Measurements from ENCODE around the gene CLIP1.
"Not testable (repeated sequence)": the region's sequence is repeated elsewhere in the genome, so short reads cannot be mapped to it uniquely, and the experiment has no call there.

The CLIP1 gene

GRCh38 chr12:122452701-122453285, 30.3 kb upstream of the CLIP1 start:
- no peak for TF ChIP-seq POLR2A (IDR thresholded peaks at IDR 0.05; ENCODE audit: low read length)
- no peak for TF ChIP-seq GATA1 (IDR thresholded peaks at IDR 0.05; ENCODE audit: low read depth, low read length)
- no peak for DNase-seq

GRCh38 chr12:122449317-122449716, 26.8 kb upstream of the CLIP1 start:
- no peak for TF ChIP-seq POLR2A (IDR thresholded peaks at IDR 0.05; ENCODE audit: low read length)
- TF ChIP-seq GATA1 (IDR thresholded peaks at IDR 0.05; ENCODE audit: low read depth, low read length) = no peak

GRCh38 chr12:122447825-122448224, 25.4 kb upstream of the CLIP1 start:
- DNase-seq = not testable (repeated sequence)

More at GRCh38 chr12:122449317-122449716, 26.8 kb upstream of the CLIP1 start:
- DNase-seq = no peak

GRCh38 chr12:122446390-122446789, 23.9 kb upstream of the CLIP1 start:
- not testable (repeated sequence) for DNase-seq

- DNase-seq = not testable (repeated sequence)
These were observed 21.6 kb upstream of the CLIP1 start for GRCh38 chr12:122444071-122444470.

- DNase-seq = not testable (repeated sequence)
These were observed 16.4 kb upstream of the CLIP1 start for GRCh38 chr12:122438822-122439221.

GRCh38 chr12:122437656-122438121, 15.2 kb upstream of the CLIP1 start:
- DNase-seq = no peak
- TF ChIP-seq POLR2A (IDR thresholded peaks at IDR 0.05; ENCODE audit: low read length) (no peak), GATA1 (IDR thresholded peaks at IDR 0.05; ENCODE audit: low read depth, low read length) (no peak)

- DNase-seq = no peak
- TF ChIP-seq GATA1 (IDR thresholded peaks at IDR 0.05; ENCODE audit: low read depth, low read length) (no peak), POLR2A (IDR thresholded peaks at IDR 0.05; ENCODE audit: low read length) (no peak)
These were observed 12.7 kb upstream of the CLIP1 start for GRCh38 chr12:122435186-122435585.

GRCh38 chr12:122429043-122429442, 6.6 kb upstream of the CLIP1 start:
- DNase-seq = not testable (repeated sequence)

GRCh38 chr12:122427403-122427802, 4.9 kb upstream of the CLIP1 start:
- no peak for DNase-seq
- TF ChIP-seq GATA1 (IDR thresholded peaks at IDR 0.05; ENCODE audit: low read depth, low read length) (no peak), POLR2A (IDR thresholded peaks at IDR 0.05; ENCODE audit: low read length) (no peak)

- TF ChIP-seq POLR2A (IDR thresholded peaks at IDR 0.05; ENCODE audit: low read length) = no peak
- TF ChIP-seq GATA1 (IDR thresholded peaks at IDR 0.05; ENCODE audit: low read depth, low read length) = no peak
- DNase-seq = peak; percentile 32 to 49
These were observed 1.0 kb upstream of the CLIP1 start for GRCh38 chr12:122423258-122424165.

- TF ChIP-seq GATA1 (IDR thresholded peaks at IDR 0.05; ENCODE audit: low read depth, low read length) = no peak
- TF ChIP-seq POLR2A (IDR thresholded peaks at IDR 0.05; ENCODE audit: low read length) = no peak
- DNase-seq = peak; percentile 56 to 76
These were observed 325 bp upstream of the CLIP1 start for GRCh38 chr12:122422730-122423257.

- no peak for TF ChIP-seq POLR2A (IDR thresholded peaks at IDR 0.05; ENCODE audit: low read length)
- no peak for TF ChIP-seq GATA1 (IDR thresholded peaks at IDR 0.05; ENCODE audit: low read depth, low read length)
- DNase-seq = peak; percentile 37 to 69
These were observed 1.2 kb downstream of the CLIP1 start for GRCh38 chr12:122421187-122421820.

GRCh38 chr12:122420471-122421162, 1.9 kb downstream of the CLIP1 start:
- peak in 1 of 2 experiments; percentile 29 for DNase-seq
- no peak for TF ChIP-seq GATA1 (IDR thresholded peaks at IDR 0.05; ENCODE audit: low read depth, low read length)
- no peak for TF ChIP-seq POLR2A (IDR thresholded peaks at IDR 0.05; ENCODE audit: low read length)

GRCh38 chr12:122419094-122419493, 3.4 kb downstream of the CLIP1 start:
- DNase-seq = not testable (repeated sequence)

- not testable (repeated sequence) for DNase-seq
These were observed 6.8 kb downstream of the CLIP1 start for GRCh38 chr12:122415665-122416064.
